HepG2 (cell line): Measurements from ENCODE around the gene BABAM2. TPM values are rescaled to one million over a fixed set of nuclear protein-coding genes. Genes with fewer than 3 reads are reported as not detected.

Experiments
- ATAC-seq: fragments of 200-7000 bp; cut with Tn5 transposase; 3 replicates; pipeline ENCODE4 v1.9.1; 2020; ENCODE audit warnings: mild to moderate bottlenecking, moderate library complexity
- Bru-seq: library from RNA; stranded (reverse); fragments of 400-500 nt; gene quantifications from one replicate; lab custom pipeline; 2021; lab: Mats Ljungman, UMichigan
- BruChase-seq, 2 experiments: library from RNA; stranded (reverse); fragments of 400-500 nt; gene quantifications; one replicate each; lab custom pipeline; 2021; lab: Mats Ljungman, UMichigan
- BruUV-seq: library from RNA; stranded (reverse); fragments of 400-500 nt; replicated peaks from 2 replicates; lab custom pipeline; 2021; lab: Mats Ljungman, UMichigan
- CTCF ChIA-PET: fragments of 300-600 bp; formaldehyde crosslinking; extraction: SDS; loops from one replicate; lab custom pipeline; 2021; ENCODE audit warnings: low total read pairs, inconsistent platforms, low intra/inter-chr PET ratio; lab: Yijun Ruan, JAX
- POLR2A ChIA-PET: fragments of 350-600 bp; sonication (Branson Sonifier 250); formaldehyde crosslinking; loops from one replicate; lab custom pipeline; 2020; ENCODE audit warnings: antibody characterized with exemption, inconsistent platforms; lab: Yijun Ruan, JAX
- DNase-seq: peaks from one replicate; pipeline ENCODE4 v3.0.0-alpha.2; 2015; ENCODE audit warnings: low spot score
- FAIRE-seq: peaks from 3 replicates; lab custom pipeline; 2011; peaks lifted over from hg19 to GRCh38; lab: Jason Lieb, UNC
- H2AFZ ChIP-seq: one replicate; pipeline ENCODE4 v1.6.1; 2011; ENCODE audit warnings: low read length, inconsistent platforms
- H3K27ac ChIP-seq: fragments of 300-600 bp; 3 replicates; pipeline ENCODE4 v1.8.0; 2011; ENCODE audit warnings: mixed run types, mild to moderate bottlenecking, mixed read lengths, low read length, inconsistent platforms; ENCODE audit not compliant: insufficient read depth; ENCODE audit errors: extremely low read length
- H3K27me3 ChIP-seq, 2 experiments: fragments of 200-600 bp in 1 of 2; 2 replicates in 1 of 2; 3 replicates in 1 of 2; pipeline versions ENCODE4 v1.6.0 to v1.8.0; 2011; ENCODE audit warnings: low read length in 2 of 2, mild to moderate bottlenecking in 2 of 2, moderate library complexity in 2 of 2, inconsistent platforms in 1 of 2; ENCODE audit not compliant: insufficient read depth in 2 of 2, control insufficient read depth in 1 of 2
- H3K36me3 ChIP-seq, 2 experiments: fragments of 200-600 bp in 1 of 2; replicated peaks in 1 of 2; 2 replicates in 1 of 2; 3 replicates in 1 of 2; pipeline versions ENCODE4 v1.5.1 to v1.8.0; 2011; ENCODE audit warnings: low read length in 2 of 2, inconsistent platforms in 1 of 2; ENCODE audit not compliant: insufficient read depth in 2 of 2, control insufficient read depth in 1 of 2
- H3K4me1 ChIP-seq: 2 replicates; pipeline ENCODE4 v1.5.1; 2012; ENCODE audit warnings: low read length, inconsistent platforms; ENCODE audit not compliant: insufficient read depth
- H3K4me2 ChIP-seq: 2 replicates; pipeline ENCODE4 v1.6.0; 2011; ENCODE audit warnings: low read depth, low read length, inconsistent platforms
- H3K4me3 ChIP-seq, 3 experiments: fragments of 200-600 bp in 1 of 3; sonication (generic), shearing (Covaris generic) in 1 of 3; replicated peaks in 1 of 3; 2 replicates each; pipeline ENCODE4 v1.5.1; 2011 to 2016; ENCODE audit warnings: low read length in 3 of 3, inconsistent platforms in 2 of 3, low read depth in 2 of 3, mild to moderate bottlenecking in 2 of 3, control low read depth in 1 of 3, mixed read lengths in 1 of 3; ENCODE audit not compliant: insufficient read depth in 1 of 3
- H3K79me2 ChIP-seq: one replicate; pipeline ENCODE4 v1.6.1; 2011; ENCODE audit warnings: low read length, inconsistent platforms; ENCODE audit not compliant: insufficient read depth
- H3K9ac ChIP-seq: 2 replicates; pipeline ENCODE4 v1.6.0; 2011; ENCODE audit warnings: mild to moderate bottlenecking, low read depth, low read length, inconsistent platforms; ENCODE audit not compliant: insufficient read depth
- H3K9me3 ChIP-seq: 2 replicates; pipeline ENCODE4 v1.5.1; 2012; ENCODE audit warnings: mild to moderate bottlenecking, low read length
- H4K20me1 ChIP-seq: 2 replicates; pipeline ENCODE4 v1.6.0; 2011; ENCODE audit warnings: inconsistent platforms, mild to moderate bottlenecking, low read length, moderate library complexity; ENCODE audit not compliant: insufficient read depth
- ATF4 ChIP-seq, 2 experiments: fragments of 450-650 bp in 1 of 2; sonication (generic) in 1 of 2; formaldehyde crosslinking; IDR thresholded peaks; 2 replicates each; pipeline versions ENCODE4 v1.5.0 to v1.8.0; 2020 to 2022; ENCODE audit warnings: mild to moderate bottlenecking in 1 of 2, missing genetic modification reagents in 1 of 2
- KDM3A ChIP-seq: IDR thresholded peaks from 2 replicates; pipeline ENCODE4 v1.6.1; 2018; ENCODE audit warnings: low read depth, missing compliant biosample characterization
- MAZ ChIP-seq, 2 experiments: sonication (generic) in 1 of 2; formaldehyde crosslinking in 1 of 2; IDR thresholded peaks; 2 replicates each; pipeline versions ENCODE4 v1.5.0 to v1.6.1; 2012 to 2020; ENCODE audit warnings: low read depth in 2 of 2, mild to moderate bottlenecking in 2 of 2, borderline replicate concordance in 1 of 2, improper control_type of control experiment in 1 of 2, low read length in 1 of 2, missing genetic modification reagents in 1 of 2, moderate library complexity in 1 of 2
- MYNN ChIP-seq: sonication (generic); formaldehyde crosslinking; IDR thresholded peaks from 2 replicates; pipeline ENCODE4 v1.4.0; 2020; ENCODE audit warnings: mild to moderate bottlenecking, low read depth, missing genetic modification reagents
- RAD51 ChIP-seq: fragments of 450-650 bp; IDR thresholded peaks from 2 replicates; pipeline ENCODE4 v1.6.1; 2016; ENCODE audit warnings: borderline replicate concordance
- SRY ChIP-seq: sonication (generic); formaldehyde crosslinking; IDR thresholded peaks from 2 replicates; pipeline ENCODE4 v1.8.0; 2022; ENCODE audit warnings: mild to moderate bottlenecking, missing genetic modification reagents
- ZBTB4 ChIP-seq: sonication (generic); formaldehyde crosslinking; IDR thresholded peaks from 2 replicates; pipeline ENCODE4 v1.4.0; 2020; ENCODE audit warnings: missing genetic modification reagents, mild to moderate bottlenecking, borderline replicate concordance
- ZNF570 ChIP-seq: sonication (generic); formaldehyde crosslinking; IDR thresholded peaks from 2 replicates; pipeline ENCODE4 v1.4.0; 2020; ENCODE audit warnings: mild to moderate bottlenecking, missing genetic modification reagents, borderline replicate concordance
- WGBS: methylation state at CpG from one replicate; pipeline ENCODE4 v1.1.6; 2017; ENCODE audit warnings: low lambda C conversion rate; 5-methylcytosine and 5-hydroxymethylcytosine counted together
- in situ Hi-C: cut with HindIII; loops from 2 replicates; pipeline ENCODE4 v1.10.0; 2017; ENCODE audit warnings: low pct_unique_long_range_greater_than_20kb; ENCODE audit not compliant: extremely low pct_ligation_motif_present
- intact Hi-C: fragments of 100-400 bp; cut with micrococcal nuclease; formaldehyde crosslinking; loops from one replicate; pipeline ENCODE4 v1.10.0; 2022; ENCODE audit not compliant: unreplicated experiment
- long read RNA-seq, 2 experiments: library from RNA in 1 of 2; library from polyadenylated mRNA in 1 of 2; stranded (forward) in 1 of 2; unstranded in 1 of 2; transcript quantifications; one replicate each; pipeline ENCODE4 v2.0.0, GENCODE V29; 2019 to 2022
- polyA minus RNA-seq, 3 experiments: library from RNA; depleted of rRNA, polyadenylated mRNA; stranded (reverse); fragments of >200 nt; gene quantifications; 2 replicates each; pipeline ENCODE4 v1.2.3, GENCODE V29; 2011; ENCODE audit warnings: low replicate concordance in 1 of 3
- polyA plus RNA-seq, 8 experiments: library from polyadenylated mRNA; depleted of rRNA in 3 of 8; stranded (reverse) in 7 of 8; unstranded in 1 of 8; fragments of >200 nt; fragmentation: Illumina TruSeq in 4 of 8; extraction: Trizol in 4 of 8; gene quantifications; 2 replicates each; pipeline versions ENCODE4 v1.2.1 to v1.2.3, GENCODE V29; 2011 to 2016; ENCODE audit warnings: low read depth in 4 of 8, missing spikeins in 1 of 8, mixed read lengths in 1 of 8; ENCODE audit not compliant: insufficient read depth in 1 of 8
- total RNA-seq, 5 experiments: library from RNA; depleted of rRNA; stranded (reverse); fragments of >200 nt; fragmentation: Illumina TruSeq; extraction: Trizol; gene quantifications; 2 replicates each; pipeline ENCODE4 v1.2.3, GENCODE V29; 2016; ENCODE audit warnings: low read depth in 1 of 5

BABAM2 gene
- total RNA-seq (2016; rRNA removed; fragmentation: Illumina TruSeq; extraction: Trizol), result 24.9 and 34.8 TPM in 2 replicates
- 8.2 and 8.5 TPM in 2 replicates for total RNA-seq (2016; cell fraction: cytosol; rRNA removed; fragmentation: Illumina TruSeq; extraction: Trizol; ENCODE audit: low read depth)
- 26.2 and 31.2 TPM in 2 replicates for total RNA-seq (2016; cell fraction: insoluble cytoplasmic fraction; rRNA removed; fragmentation: Illumina TruSeq; extraction: Trizol)
- total RNA-seq (2016; cell fraction: membrane; rRNA removed; fragmentation: Illumina TruSeq; extraction: Trizol), result 13.7 and 14.1 TPM in 2 replicates
- total RNA-seq (2016; cell fraction: nucleus; rRNA removed; fragmentation: Illumina TruSeq; extraction: Trizol), result 33.5 and 34.7 TPM in 2 replicates
- polyA plus RNA-seq (2011; rRNA removed), result 28.0 and 28.3 TPM in 2 replicates
- polyA plus RNA-seq (2011; cell fraction: cytosol; rRNA removed), result 18.3 and 23.5 TPM in 2 replicates
- 14.1 and 17.0 TPM in 2 replicates for polyA plus RNA-seq (2011; cell fraction: nucleus; rRNA removed)
- polyA plus RNA-seq (2012), result 23.1 and 32.2 TPM in 2 replicates
- polyA plus RNA-seq (2016; cell fraction: cytosol; fragmentation: Illumina TruSeq; extraction: Trizol; ENCODE audit: low read depth), result 11.4 and 14.0 TPM in 2 replicates
- 49.9 and 58.4 TPM in 2 replicates for polyA plus RNA-seq (2016; cell fraction: insoluble cytoplasmic fraction; fragmentation: Illumina TruSeq; extraction: Trizol; ENCODE audit: low read depth)
- polyA plus RNA-seq (2016; cell fraction: membrane; fragmentation: Illumina TruSeq; extraction: Trizol; ENCODE audit: low read depth), result 17.1 and 19.7 TPM in 2 replicates
- 22.3 and 23.0 TPM in 2 replicates for polyA plus RNA-seq (2016; cell fraction: nucleus; fragmentation: Illumina TruSeq; extraction: Trizol; ENCODE audit: insufficient read depth, low read depth)
- polyA minus RNA-seq (2011; rRNA and poly(A)+ RNA removed; ENCODE audit: low replicate concordance), result 22.8 and 28.8 TPM in 2 replicates
- polyA minus RNA-seq (2011; cell fraction: cytosol; rRNA and poly(A)+ RNA removed), result 18.5 and 21.5 TPM in 2 replicates
- polyA minus RNA-seq (2011; cell fraction: nucleus; rRNA and poly(A)+ RNA removed), result 132 and 154 TPM in 2 replicates
- Bru-seq, nascent RNA, result percentile 63 among the genes with signal in this experiment
- percentile 51 among the genes with signal in this experiment for BruChase-seq, experiment 1, labeled RNA remaining after a 6-hour chase
- percentile 58 among the genes with signal in this experiment for BruChase-seq, experiment 2, labeled RNA remaining after a 2-hour chase
- long read RNA-seq, experiment 1, transcript BABAM2-204 (12 exons, 1,657 nt), result major isoform, 36 of 63 reads
- long read RNA-seq, experiment 1, transcript BABAM2-201 (13 exons, 1,681 nt), result minor isoform, 5 of 63 reads
- long read RNA-seq, experiment 1, partial matches to known transcripts, result 4 of 63 reads
- long read RNA-seq, experiment 1, other reads (novel, unspliced or antisense), result 14 of 63 reads
- long read RNA-seq, experiment 2, transcript BABAM2-204 (12 exons, 1,657 nt), result major isoform, 28 of 62 reads
- long read RNA-seq, experiment 2, partial matches to known transcripts, result 14 of 62 reads
- long read RNA-seq, experiment 2, other reads (novel, unspliced or antisense), result 15 of 62 reads

- peaks cover 25% of the 10 kb centered on the region for H3K79me2 ChIP-seq
- intact Hi-C loops, result loop anchor here (1.0 to 10.0 kb wide), 4 partner anchors 37 to 502 kb away; partner anchors contain the start of gene FOSL2
- POLR2A ChIA-PET, result interaction anchor here (0.6 to 2.7 kb wide), 19 partner anchors 10 to 861 kb away, joined by 3 to 20 read pairs (median 3); partner anchors contain the start of gene PPP1CB
- H3K27me3 ChIP-seq, result no peaks in the 10 kb centered on the region; a peak in 1 of 5 replicates
- BruUV-seq, result no TSS peak
- in situ Hi-C loops, result no loop called here
- H3K9me3 ChIP-seq, result no peaks in the 10 kb centered on the region
- FAIRE-seq, result peak; percentile 15
- peak within 1 kb of the TSS; percentile 87 for H3K9ac ChIP-seq
- peaks cover 0 to 8% of the 10 kb centered on the region in 2 experiments; a peak in 2 of 5 replicates for H3K36me3 ChIP-seq
- CTCF ChIA-PET, result no interaction called here
- H3K27ac ChIP-seq, result peak within 1 kb of the TSS; percentile 93
- peak; percentile 89 for ATAC-seq
- peak within 1 kb of the TSS; percentile 92 to 93 (median 93) for H3K4me3 ChIP-seq
- H3K4me1 ChIP-seq, result peaks cover 34% of the 10 kb centered on the region
- H4K20me1 ChIP-seq, result no peaks in the 10 kb centered on the region
- peak within 1 kb of the TSS; percentile 81 for H2AFZ ChIP-seq
- peak within 1 kb of the TSS; percentile 85 for H3K4me2 ChIP-seq
- WGBS, result 0% methylated on average over 37 of the region's 79 CpGs
- peak; percentile 89 for DNase-seq
- TF ChIP-seq KDM3A (CRISPR knock-in tag), result no peak
- TF ChIP-seq ZNF570 (CRISPR knock-in tag), result no peak
- peak; percentile 69; the same call in 1 of the 2 replicates for TF ChIP-seq SRY (CRISPR knock-in tag)
- no peak for TF ChIP-seq MYNN (CRISPR knock-in tag)
- peak; percentile 90 for TF ChIP-seq ZBTB4
- TF ChIP-seq MAZ (IDR thresholded peaks at IDR 0.05; ENCODE audit: borderline replicate concordance, low read depth, low read length), result peak; percentile 37; the same call in 1 of the 2 replicates
- TF ChIP-seq MAZ (CRISPR knock-in tag; IDR thresholded peaks at IDR 0.05; ENCODE audit: low read depth), result peak; percentile 94
- no peak for TF ChIP-seq ATF4 (CRISPR knock-in tag; IDR thresholded peaks at IDR 0.05)
- TF ChIP-seq RAD51, result no peak
Observed at GRCh38 chr2:27890146-27890923, at the start of gene BABAM2, which contains the start of gene RBKS. Gene BABAM2 (plus strand): TSS chr2:27890729. CDS start chr2:27894557, 3,828 bp downstream. Gene RBKS (minus strand): TSS chr2:27890387. CDS start chr2:27890345, 42 bp downstream.
